HEK293 (cell line): ENCODE results near the gene MKX.

ENCODE experiments used
- CTCF ChIP-seq: fragments of 450-650 bp; formaldehyde crosslinking; IDR thresholded peaks from 2 replicates; pipeline ENCODE4 v1.5.1; 2016; ENCODE audit warnings: missing biosample characterization, missing genetic modification characterization
- ELK4 ChIP-seq: IDR thresholded peaks from 2 replicates; pipeline ENCODE4 v1.6.1; 2011; ENCODE audit warnings: mild to moderate bottlenecking, low read depth, low read length, borderline replicate concordance
- GLIS1 ChIP-seq: fragments of 450-650 bp; formaldehyde crosslinking; IDR thresholded peaks from 2 replicates; pipeline ENCODE4 v1.5.1; 2016; ENCODE audit warnings: missing biosample characterization, missing genetic modification characterization
- ZNF175 ChIP-seq: fragments of 450-650 bp; formaldehyde crosslinking; IDR thresholded peaks from 2 replicates; pipeline ENCODE4 v1.5.1; 2016; ENCODE audit warnings: missing biosample characterization, missing genetic modification characterization
- ZNF324 ChIP-seq: fragments of 450-650 bp; formaldehyde crosslinking; IDR thresholded peaks from 2 replicates; pipeline ENCODE4 v1.5.1; 2016; ENCODE audit warnings: missing biosample characterization, missing genetic modification characterization
- ZNF391 ChIP-seq: fragments of 450-650 bp; formaldehyde crosslinking; IDR thresholded peaks from 2 replicates; pipeline ENCODE4 v1.5.1; 2016; ENCODE audit warnings: low read depth, missing biosample characterization, missing genetic modification characterization, borderline replicate concordance
- ZNF513 ChIP-seq: fragments of 450-650 bp; IDR thresholded peaks from 2 replicates; pipeline ENCODE4 v1.5.1; 2018; ENCODE audit warnings: missing biosample characterization, missing genetic modification characterization
- ZNF571 ChIP-seq: fragments of 450-650 bp; formaldehyde crosslinking; IDR thresholded peaks from 2 replicates; pipeline ENCODE4 v1.5.0; 2017; ENCODE audit warnings: missing biosample characterization, missing genetic modification characterization
- ZNF639 ChIP-seq: fragments of 450-650 bp; formaldehyde crosslinking; IDR thresholded peaks from 2 replicates; pipeline ENCODE4 v1.5.1; 2016; ENCODE audit warnings: missing biosample characterization, missing genetic modification characterization

- TF ChIP-seq CTCF (no peak), ZNF391 (tag by site-specific recombination) (no peak), ZNF639 (no peak), GLIS1 (tag by site-specific recombination) (no peak), ZNF513 (tag by site-specific recombination) (no peak), ZNF175 (tag by site-specific recombination) (no peak), ZNF571 (tag by site-specific recombination) (no peak), ELK4 (no peak), ZNF324 (tag by site-specific recombination) (no peak)
Measured at GRCh38 chr10:27770181-27770580, 24.6 kb upstream of the MKX start.
